H9 (cell line): ENCODE measurements around the gene SUPT3H. TPM values are rescaled to one million over a fixed set of nuclear protein-coding genes. Genes with fewer than 3 reads are reported as not detected.

Experiments
- DNase-seq: peaks from one replicate; pipeline ENCODE4 v3.0.0-alpha.2; 2017
- H2AFZ ChIP-seq: one replicate; pipeline ENCODE4 v1.6.1; 2013; ENCODE audit warnings: mild to moderate bottlenecking, low read length, control low read depth, moderate library complexity
- H2AK5ac ChIP-seq: 2 replicates; pipeline ENCODE4 v1.6.1; 2013; ENCODE audit warnings: low read length, control low read depth, mixed read lengths; ENCODE audit not compliant: insufficient read length
- H2BK120ac ChIP-seq: one replicate; pipeline ENCODE4 v1.6.1; 2013; ENCODE audit warnings: low read depth, mild to moderate bottlenecking, low read length, control low read depth, inconsistent platforms; ENCODE audit not compliant: poor library complexity, severe bottlenecking
- H2BK12ac ChIP-seq: 2 replicates; pipeline ENCODE4 v1.6.1; 2013; ENCODE audit warnings: low read length, control low read depth, mixed read lengths, low read depth; ENCODE audit not compliant: insufficient read length
- H2BK15ac ChIP-seq: 2 replicates; pipeline ENCODE4 v1.6.1; 2013; ENCODE audit warnings: low read depth, low read length, control low read depth
- H2BK20ac ChIP-seq: one replicate; pipeline ENCODE4 v1.6.1; 2013; ENCODE audit warnings: low read depth, mild to moderate bottlenecking, low read length, control low read depth, inconsistent platforms; ENCODE audit not compliant: poor library complexity, severe bottlenecking
- H2BK5ac ChIP-seq: 2 replicates; pipeline ENCODE4 v1.6.1; 2013; ENCODE audit warnings: low read length, control low read depth, mixed read lengths; ENCODE audit not compliant: insufficient read length
- H3K14ac ChIP-seq: 2 replicates; pipeline ENCODE4 v1.6.1; 2013; ENCODE audit warnings: low read length, control low read depth; ENCODE audit not compliant: insufficient read depth
- H3K18ac ChIP-seq: 2 replicates; pipeline ENCODE4 v1.6.1; 2013; ENCODE audit warnings: low read depth, mild to moderate bottlenecking, mixed read lengths, low read length, control low read depth; ENCODE audit not compliant: insufficient read length
- H3K23ac ChIP-seq: 2 replicates; pipeline ENCODE4 v1.6.1; 2013; ENCODE audit warnings: low read length, control low read depth, mixed read lengths, low read depth; ENCODE audit not compliant: insufficient read length
- H3K23me2 ChIP-seq: 2 replicates; pipeline ENCODE4 v1.6.1; 2013; ENCODE audit warnings: low read depth, mild to moderate bottlenecking, mixed read lengths, low read length, control low read depth; ENCODE audit not compliant: insufficient read length, poor library complexity, severe bottlenecking
- H3K27ac ChIP-seq: 2 replicates; pipeline ENCODE4 v1.5.1; 2013; ENCODE audit warnings: low read length, control low read depth, mixed read lengths, low read depth; ENCODE audit not compliant: insufficient read length
- H3K27me3 ChIP-seq: 2 replicates; pipeline ENCODE4 v1.6.1; 2013; ENCODE audit warnings: low read length, control low read depth, inconsistent platforms; ENCODE audit not compliant: insufficient read depth
- H3K4ac ChIP-seq: 2 replicates; pipeline ENCODE4 v1.6.1; 2013; ENCODE audit warnings: low read depth, mild to moderate bottlenecking, control low read depth, inconsistent platforms, low read length, moderate library complexity
- H3K4me1 ChIP-seq: 2 replicates; pipeline ENCODE4 v1.6.1; 2013; ENCODE audit warnings: low read length, control low read depth, inconsistent platforms; ENCODE audit not compliant: insufficient read depth
- H3K4me2 ChIP-seq: 2 replicates; pipeline ENCODE4 v1.6.1; 2013; ENCODE audit warnings: low read length, control low read depth, mixed read lengths; ENCODE audit not compliant: insufficient read length, insufficient read depth
- H3K56ac ChIP-seq: 2 replicates; pipeline ENCODE4 v1.6.1; 2013; ENCODE audit warnings: low read depth, mild to moderate bottlenecking, mixed read lengths, low read length, control low read depth; ENCODE audit not compliant: insufficient read length
- H3K79me1 ChIP-seq: 2 replicates; pipeline ENCODE4 v1.6.1; 2013; ENCODE audit warnings: low read depth, mild to moderate bottlenecking, moderate library complexity, low read length, control low read depth, inconsistent platforms; ENCODE audit not compliant: insufficient read depth, poor library complexity, severe bottlenecking
- H3K79me2 ChIP-seq: 2 replicates; pipeline ENCODE4 v1.6.1; 2013; ENCODE audit warnings: low read length, control low read depth, inconsistent platforms; ENCODE audit not compliant: insufficient read depth
- H3K9ac ChIP-seq: 2 replicates; pipeline ENCODE4 v1.6.1; 2013; ENCODE audit warnings: low read length, control low read depth, mixed read lengths; ENCODE audit not compliant: insufficient read length; ENCODE audit errors: extremely low read depth
- H3K9me3 ChIP-seq: one replicate; pipeline ENCODE4 v1.6.1; 2013; ENCODE audit warnings: low read depth, low read length, inconsistent platforms; ENCODE audit not compliant: control insufficient read depth
- H3T11ph ChIP-seq: one replicate; pipeline ENCODE4 v1.6.1; 2013; ENCODE audit warnings: mild to moderate bottlenecking, low read length, control low read depth, inconsistent platforms
- H4K20me1 ChIP-seq: one replicate; pipeline ENCODE4 v1.6.1; 2013; ENCODE audit not compliant: control insufficient read depth, insufficient read length, insufficient read depth
- H4K5ac ChIP-seq: 2 replicates; pipeline ENCODE4 v1.6.1; 2013; ENCODE audit warnings: low read depth, mild to moderate bottlenecking, mixed read lengths, low read length, control low read depth; ENCODE audit not compliant: insufficient read length
- H4K8ac ChIP-seq: replicated peaks from 2 replicates; pipeline ENCODE4 v1.6.1; 2013; ENCODE audit warnings: low read length, control low read depth, mixed read lengths, low read depth; ENCODE audit not compliant: insufficient read length
- H4K91ac ChIP-seq: 2 replicates; pipeline ENCODE4 v1.6.1; 2013; ENCODE audit warnings: low read depth, mild to moderate bottlenecking, moderate library complexity, mixed read lengths, low read length, control low read depth; ENCODE audit not compliant: insufficient read length
- H3K27ac Mint-ChIP-seq, 3 experiments: 2 replicates in 2 of 3; 3 replicates in 1 of 3; pipeline ENCODE4 v1.8.0; 2020 to 2021; ENCODE audit warnings: mixed read lengths in 3 of 3, mild to moderate bottlenecking in 1 of 3, moderate library complexity in 1 of 3
- H3K27me3 Mint-ChIP-seq: 2 replicates; pipeline ENCODE4 v1.8.0; 2021; ENCODE audit warnings: low read depth, mild to moderate bottlenecking, moderate library complexity, mixed read lengths
- H3K36me3 Mint-ChIP-seq, 3 experiments: 2 replicates in 2 of 3; 3 replicates in 1 of 3; pipeline ENCODE4 v1.8.0; 2020 to 2021; ENCODE audit warnings: low read depth in 3 of 3, mixed read lengths in 3 of 3; ENCODE audit not compliant: insufficient read depth in 1 of 3
- H3K4me1 Mint-ChIP-seq, 2 experiments: 2 replicates each; pipeline ENCODE4 v1.8.0; 2020; ENCODE audit warnings: mixed read lengths in 2 of 2
- H3K4me3 Mint-ChIP-seq, 2 experiments: 2 replicates in 1 of 2; 3 replicates in 1 of 2; pipeline ENCODE4 v1.8.0; 2020 to 2021; ENCODE audit warnings: mild to moderate bottlenecking in 2 of 2, mixed read lengths in 2 of 2, moderate library complexity in 1 of 2
- H3K9me3 Mint-ChIP-seq, 2 experiments: 2 replicates in 1 of 2; 3 replicates in 1 of 2; pipeline ENCODE4 v1.8.0; 2020; ENCODE audit warnings: mild to moderate bottlenecking in 2 of 2, mixed read lengths in 2 of 2, moderate library complexity in 1 of 2
- WGBS: extraction: QIAGEN DNeasy Blood & Tissue Kit; methylation state at CpG from one replicate; pipeline ENCODE4 v1.1.7; 2013; ENCODE audit warnings: missing lambda C conversion rate, low lambda C conversion rate, mixed read lengths; ENCODE audit not compliant: insufficient read length; ENCODE audit errors: extremely low coverage; 5-methylcytosine and 5-hydroxymethylcytosine counted together
- total RNA-seq: library from RNA; stranded (reverse); gene quantifications from 2 replicates; pipeline ENCODE4 v1.2.1, GENCODE V29; 2021
- TF ChIP-seq, protein P1 (sequence below): fragments of 200-600 bp; sonication (generic); conservative IDR thresholded peaks from 3 replicates; pipeline ENCODE4 v1.8.0; 2021; ENCODE audit warnings: antibody characterized with exemption, mild to moderate bottlenecking

Gene SUPT3H
- total RNA-seq, 1 experiment from 2014 or later, result 22.5 TPM

DNA sequence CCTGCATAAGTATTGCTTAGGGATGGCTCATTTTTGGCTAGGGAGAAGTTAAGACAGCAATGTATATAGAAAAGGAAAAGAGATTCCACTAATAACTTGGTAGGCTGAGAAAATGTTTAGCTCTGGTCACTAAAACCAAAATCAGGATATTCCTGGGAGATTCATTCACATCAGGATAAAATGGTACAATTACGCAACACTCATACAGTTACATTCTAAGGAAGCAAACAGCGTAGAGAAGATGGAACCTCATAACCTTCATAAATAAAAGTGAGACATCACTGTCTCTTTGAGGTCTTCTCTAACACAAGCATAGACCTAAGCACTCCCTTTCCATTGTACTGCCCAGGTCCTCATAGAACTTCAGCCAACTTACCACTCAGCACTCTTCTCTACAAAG is 345.3 kb downstream of the SUPT3H start:
- no peak overlapping the region for H3K14ac ChIP-seq
- H3K27ac ChIP-seq, result no peak overlapping the region
- no peak overlapping the region for H3K4me3 Mint-ChIP-seq
- no peak overlapping the region for H3K23ac ChIP-seq
- no peak overlapping the region for H3K56ac ChIP-seq
- no peak overlapping the region for H3K18ac ChIP-seq
- H2BK5ac ChIP-seq, result no peak overlapping the region
- no peaks in the 10 kb centered on the region for H3K23me2 ChIP-seq
- H3K27me3 Mint-ChIP-seq, result no peaks in the 10 kb centered on the region
- H4K91ac ChIP-seq, result no peak overlapping the region
- no peak overlapping the region for H2BK120ac ChIP-seq
- H2BK12ac ChIP-seq, result no peak overlapping the region
- no peak overlapping the region for H3K27ac Mint-ChIP-seq
- no peak overlapping the region for H4K5ac ChIP-seq
- H2AK5ac ChIP-seq, result no peak overlapping the region
- no peak overlapping the region for H3T11ph ChIP-seq
- no peaks in the 10 kb centered on the region for H3K79me1 ChIP-seq
- H2AFZ ChIP-seq, result no peak overlapping the region
- H3K27me3 ChIP-seq, result no peaks in the 10 kb centered on the region
- H2BK15ac ChIP-seq, result no peak overlapping the region
- no peak overlapping the region for H2BK20ac ChIP-seq
- H3K4ac ChIP-seq, result no peak overlapping the region
- no peak overlapping the region for H3K4me2 ChIP-seq
- H3K4me1 Mint-ChIP-seq, result no peaks in the 10 kb centered on the region
- no peak for DNase-seq
- no peak overlapping the region for H3K9ac ChIP-seq
- WGBS, result no CpG with 5 or more reads among the region's 2 CpGs
- no peak overlapping the region for H4K8ac ChIP-seq
- peaks cover 0 to 9% (median 3%) of the 10 kb centered on the region in 3 experiments; a peak in 4 of 7 replicates for H3K36me3 Mint-ChIP-seq
- TF ChIP-seq, protein P1, sequence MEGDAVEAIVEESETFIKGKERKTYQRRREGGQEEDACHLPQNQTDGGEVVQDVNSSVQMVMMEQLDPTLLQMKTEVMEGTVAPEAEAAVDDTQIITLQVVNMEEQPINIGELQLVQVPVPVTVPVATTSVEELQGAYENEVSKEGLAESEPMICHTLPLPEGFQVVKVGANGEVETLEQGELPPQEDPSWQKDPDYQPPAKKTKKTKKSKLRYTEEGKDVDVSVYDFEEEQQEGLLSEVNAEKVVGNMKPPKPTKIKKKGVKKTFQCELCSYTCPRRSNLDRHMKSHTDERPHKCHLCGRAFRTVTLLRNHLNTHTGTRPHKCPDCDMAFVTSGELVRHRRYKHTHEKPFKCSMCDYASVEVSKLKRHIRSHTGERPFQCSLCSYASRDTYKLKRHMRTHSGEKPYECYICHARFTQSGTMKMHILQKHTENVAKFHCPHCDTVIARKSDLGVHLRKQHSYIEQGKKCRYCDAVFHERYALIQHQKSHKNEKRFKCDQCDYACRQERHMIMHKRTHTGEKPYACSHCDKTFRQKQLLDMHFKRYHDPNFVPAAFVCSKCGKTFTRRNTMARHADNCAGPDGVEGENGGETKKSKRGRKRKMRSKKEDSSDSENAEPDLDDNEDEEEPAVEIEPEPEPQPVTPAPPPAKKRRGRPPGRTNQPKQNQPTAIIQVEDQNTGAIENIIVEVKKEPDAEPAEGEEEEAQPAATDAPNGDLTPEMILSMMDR, result no peak
- peaks cover 0 to 6% of the 10 kb centered on the region in 2 experiments; a peak in 4 of 5 replicates for H3K9me3 Mint-ChIP-seq
- H4K20me1 ChIP-seq, result no peaks in the 10 kb centered on the region
- H3K79me2 ChIP-seq, result no peaks in the 10 kb centered on the region
- no peaks in the 10 kb centered on the region for H3K4me1 ChIP-seq
- H3K9me3 ChIP-seq, result no peaks in the 10 kb centered on the region
